ENCODE results near the gene ADISSP. TPM values are rescaled to one million over a fixed set of nuclear protein-coding genes. Genes with fewer than 3 reads are reported as not detected.

The ADISSP gene
- total and polyA plus RNA-seq, 2 of the 8 experiments (the other 6 are each of a cell fraction or from before 2014, with no cell fraction given) = 111 to 141 TPM

DNA sequence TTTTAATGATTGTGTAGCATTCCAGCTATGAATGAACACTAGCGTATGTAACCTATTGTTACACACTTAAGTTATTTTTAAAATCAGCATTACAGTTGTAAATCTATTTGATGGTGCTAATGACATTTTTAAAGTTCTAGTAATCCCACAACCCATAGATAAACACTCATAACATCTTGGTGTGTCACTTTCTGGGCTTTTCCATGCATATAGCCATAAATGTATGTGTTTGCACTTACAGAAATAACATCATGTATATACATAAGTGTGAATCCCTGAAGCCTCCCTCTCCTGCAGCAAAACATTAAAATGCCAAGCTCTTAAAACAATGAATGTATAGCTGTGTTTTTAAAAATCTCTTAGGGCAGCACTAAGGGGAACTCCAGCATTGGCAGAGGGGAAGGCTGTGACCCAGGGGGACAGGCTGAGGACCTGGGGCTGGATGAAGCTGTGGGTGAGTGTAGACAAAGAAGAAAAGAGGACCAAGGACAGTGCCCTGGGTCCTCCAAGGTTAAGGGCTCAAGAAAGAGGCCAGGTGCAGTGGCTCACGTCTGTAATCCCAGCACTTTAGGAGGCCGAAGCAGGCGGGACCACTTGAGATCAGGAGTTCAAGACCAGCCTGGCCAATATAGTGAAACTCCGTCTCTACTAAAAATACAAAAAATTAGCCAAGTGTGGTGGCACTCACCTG is 19.9 kb upstream of the ADISSP start:
- H2BK12ac ChIP-seq (ENCODE audit: low read depth, low read length) = no peak overlapping the region
- no peak overlapping the region for H2BK120ac ChIP-seq (replicated peaks; ENCODE audit: low read depth, low read length)
- H4K20me1 ChIP-seq (replicated peaks in 1 of 2; ENCODE audit: control insufficient read depth in 1 of 2, insufficient read depth in 2 of 2, low read length in 2 of 2) = peaks cover 7 to 11% of the 10 kb centered on the region in 2 experiments
- H3K18ac ChIP-seq (ENCODE audit: extremely low read depth, low read length) = no peak overlapping the region
- H2BK5ac ChIP-seq (ENCODE audit: low read depth, low read length) = no peak overlapping the region
- 0 out of 2 replicates have a peak overlapping the region, but pooled peaks have one; percentile 49 for H2AFZ ChIP-seq (ENCODE audit: low read length)
- no peak overlapping the region for H4K91ac ChIP-seq (replicated peaks; ENCODE audit: insufficient read length, low read length)
- ChIA-PET POLR2A (ENCODE audit: partially characterized antibody) (interaction anchor here (0.6 to 3.9 kb wide), 3 partner anchors 8 to 449 kb away, joined by 3 to 20 read pairs (median 5); partner anchors contain the start of genes AP5S1 and CDC25B), CTCF (ENCODE audit: partially characterized antibody) (interaction anchor here (0.6 to 9.5 kb wide), 14 partner anchors 10 to 259 kb away, joined by 3 to 128 read pairs (median 4); partner anchors contain the start of genes ADISSP and AP5S1)
- peaks cover 0 to 5% (median 0%) of the 10 kb centered on the region in 4 experiments; a peak in 2 of 8 replicates for H3K36me3 ChIP-seq (ENCODE audit: control insufficient read depth in 2 of 4, insufficient read depth in 4 of 4, low read length in 3 of 4)
- peaks cover 0 to 13% (median 6%) of the 10 kb centered on the region in 4 experiments; a peak in 6 of 7 replicates for H3K4me1 ChIP-seq (replicated peaks in 1 of 4; ENCODE audit: control insufficient read depth in 3 of 4, insufficient read depth in 4 of 4, low read length in 3 of 4)
- H3K4ac ChIP-seq (replicated peaks; ENCODE audit: insufficient read length, low read depth, low read length) = no peak overlapping the region
- no peaks in the 10 kb centered on the region for H3K9me3 ChIP-seq (ENCODE audit: insufficient read depth in 2 of 2, low read depth in 1 of 2, low read length in 1 of 2)
- H3K27ac ChIP-seq (ENCODE audit: low read depth, low read length) = no peak overlapping the region
- H3K9ac ChIP-seq (replicated peaks in 1 of 4; ENCODE audit: extremely low read depth in 1 of 4, low read depth in 3 of 4, low read length in 3 of 4) = no peak overlapping the region
- no peak overlapping the region for H2BK15ac ChIP-seq (ENCODE audit: low read length)
- peaks cover 3% of the 10 kb centered on the region; the same call in 1 of the 2 replicates for H3K23me2 ChIP-seq (ENCODE audit: low read depth, low read length)
- peaks cover 11% of the 10 kb centered on the region for H3K79me1 ChIP-seq (ENCODE audit: low read depth, low read length)
- H4K8ac ChIP-seq (ENCODE audit: extremely low read depth, insufficient read depth, low read length) = no peak overlapping the region
- DNase-seq (ENCODE audit: low read depth in 1 of 2, low spot score in 2 of 2) = no peak
- no peak overlapping the region for H3K56ac ChIP-seq (replicated peaks; ENCODE audit: insufficient read length, low read depth, low read length)
- WGBS, 2 experiments (ENCODE audit: extremely low coverage in 1 of 2, insufficient coverage in 1 of 2, insufficient read length in 1 of 2, insufficient replicate concordance in 2 of 2, low coverage in 1 of 2, low lambda C conversion rate in 2 of 2, missing lambda C conversion rate in 1 of 2) = 86% methylated on average over 5 of the region's 5 CpGs; no CpG with 5 or more reads in 1 of the 2 experiments
- 0 out of 4 replicates have a peak overlapping the region, but pooled peaks of 1 of the 2 experiments have one; percentile 31 for H3K4me2 ChIP-seq (ENCODE audit: insufficient read depth in 1 of 2, low read depth in 2 of 2, low read length in 2 of 2)
- H4K5ac ChIP-seq (ENCODE audit: insufficient read length, low read depth, low read length) = no peak overlapping the region
- no peak overlapping the region for H2BK20ac ChIP-seq (ENCODE audit: low read length)
- no peak overlapping the region for H3K14ac ChIP-seq (ENCODE audit: insufficient read length)
- TF ChIP-seq ZNF274 (IDR thresholded peaks at IDR 0.05; ENCODE audit: borderline replicate concordance, extremely low read depth, low read length) (no peak), SP1 (IDR thresholded peaks at IDR 0.05; ENCODE audit: low read depth, low read length) (no peak), YY1 (IDR thresholded peaks at IDR 0.05; ENCODE audit: low read depth, low read length) (no peak), CBX5 (IDR thresholded peaks at IDR 0.05; ENCODE audit: low read depth, low read length) (no peak), KDM1A (IDR thresholded peaks at IDR 0.05; ENCODE audit: borderline replicate concordance, low read length) (no peak), TAF7 (optimal IDR thresholded peaks at IDR 0.05; ENCODE audit: borderline replicate concordance, low read depth, low read length) (no peak), KDM5A (IDR thresholded peaks at IDR 0.05; ENCODE audit: low read length) (no peak)
- TF ChIP-seq, protein P1, sequence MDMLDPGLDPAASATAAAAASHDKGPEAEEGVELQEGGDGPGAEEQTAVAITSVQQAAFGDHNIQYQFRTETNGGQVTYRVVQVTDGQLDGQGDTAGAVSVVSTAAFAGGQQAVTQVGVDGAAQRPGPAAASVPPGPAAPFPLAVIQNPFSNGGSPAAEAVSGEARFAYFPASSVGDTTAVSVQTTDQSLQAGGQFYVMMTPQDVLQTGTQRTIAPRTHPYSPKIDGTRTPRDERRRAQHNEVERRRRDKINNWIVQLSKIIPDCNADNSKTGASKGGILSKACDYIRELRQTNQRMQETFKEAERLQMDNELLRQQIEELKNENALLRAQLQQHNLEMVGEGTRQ (IDR thresholded peaks at IDR 0.05; ENCODE audit: low read length) = no peak
- peak overlapping the region in 1 of 4 experiments; percentile 52; a peak in 2 of 8 replicates for H3K4me3 ChIP-seq (ENCODE audit: extremely low read depth in 1 of 4, insufficient read depth in 2 of 4, low read depth in 3 of 4, low read length in 4 of 4)
- H3K79me2 ChIP-seq (ENCODE audit: control insufficient read depth in 1 of 2, insufficient read depth in 2 of 2, low read length in 2 of 2) = peaks cover 0 to 10% of the 10 kb centered on the region in 2 experiments; a peak in 1 of 4 replicates
- no peak for FAIRE-seq
- H3K23ac ChIP-seq (ENCODE audit: insufficient read length) = no peak overlapping the region
- H3K27me3 ChIP-seq (replicated peaks in 1 of 4; ENCODE audit: control insufficient read depth in 3 of 4, extremely low read depth in 1 of 4, insufficient read depth in 3 of 4, low read length in 3 of 4) = peaks cover 0 to 3% (median 0%) of the 10 kb centered on the region in 4 experiments; a peak in 3 of 7 replicates
- no peak overlapping the region for H2AK5ac ChIP-seq (ENCODE audit: low read depth, low read length)
